Measurements from ENCODE around the gene CDYL.
"Not testable (repeated sequence)": the region's sequence is repeated elsewhere in the genome, so short reads cannot be mapped to it uniquely, and the experiment has no call there.

CDYL gene

DNA sequence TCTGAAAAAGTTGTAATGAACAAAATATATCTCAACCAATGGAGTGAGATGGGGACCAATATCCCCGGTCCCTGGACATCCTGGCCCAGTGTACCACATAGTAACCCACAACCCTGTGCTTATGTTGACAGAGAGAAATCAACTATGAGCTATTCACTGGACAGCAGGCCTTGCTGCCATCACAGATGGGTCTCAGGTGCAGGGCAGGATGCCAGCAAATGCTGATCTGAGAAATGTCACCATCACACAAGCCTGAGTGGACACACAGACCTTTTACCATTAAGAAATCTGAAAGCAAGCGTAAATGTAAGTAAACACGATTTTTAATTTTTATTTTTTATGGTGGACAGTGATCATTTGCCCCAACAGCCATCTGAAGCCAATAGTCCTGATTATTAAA lies 218.5 kb downstream of the CDYL start:
- H3K9me3 Mint-ChIP-seq: peaks cover 0 to 7% of the 10 kb centered on the region in 2 donors
- no peak overlapping the region for H3K4me3 Mint-ChIP-seq
- DNase-seq: no peak
- no peak for ATAC-seq
- no peaks in the 10 kb centered on the region for H3K4me1 Mint-ChIP-seq
- no peaks in the 10 kb centered on the region for H3K27me3 Mint-ChIP-seq
- no peak overlapping the region for H3K27ac Mint-ChIP-seq

DNA sequence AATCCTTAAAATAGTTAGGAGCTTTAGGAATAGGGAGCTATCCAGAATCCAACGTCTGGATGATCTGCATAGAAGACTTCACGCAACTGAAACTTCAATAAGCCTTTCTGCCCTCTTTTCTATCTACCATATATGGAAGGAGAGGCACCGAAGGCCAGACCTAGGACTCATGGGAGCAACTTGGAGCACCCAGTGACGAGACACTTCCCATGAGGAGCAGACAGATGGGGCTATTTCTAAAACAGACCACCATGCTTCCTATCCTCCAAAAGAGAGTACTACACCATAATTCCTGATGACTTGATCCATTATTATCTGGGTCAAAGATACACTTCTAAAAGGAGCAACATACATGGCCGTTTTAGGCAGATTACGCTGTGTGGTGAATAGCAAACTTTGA lies 221.7 kb downstream of the CDYL start:
- Mint-ChIP-seq H3K9me3 (no peaks in the 10 kb centered on the region), H3K4me3 (no peak overlapping the region), H3K27ac (no peak overlapping the region), H3K4me1 (no peaks in the 10 kb centered on the region), H3K27me3 (no peaks in the 10 kb centered on the region)
- DNase-seq (no peak), ATAC-seq (no peak)

DNA sequence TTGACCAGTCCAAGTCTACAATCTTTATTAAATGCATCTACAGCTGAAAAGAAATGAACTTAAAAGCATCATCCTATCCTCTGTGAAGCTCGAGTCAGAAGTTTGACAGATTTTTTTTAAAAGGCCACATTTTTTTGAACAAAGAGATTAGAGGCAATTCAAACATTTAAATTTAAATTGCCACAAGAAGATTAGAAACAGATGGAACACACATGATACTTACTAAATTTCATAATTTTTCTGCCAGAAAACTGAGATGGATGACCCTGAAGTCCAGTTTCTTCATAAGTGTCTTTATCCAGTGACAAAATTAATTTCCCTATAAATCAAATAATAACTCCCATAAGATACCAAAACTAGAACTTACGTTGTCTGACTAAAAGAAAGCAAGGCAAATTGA lies 223.4 kb downstream of the CDYL start:
- Mint-ChIP-seq H3K4me3 (no peak overlapping the region), H3K27ac (no peak overlapping the region), H3K4me1 (peaks cover 10% of the 10 kb centered on the region), H3K27me3 (no peaks in the 10 kb centered on the region), H3K9me3 (no peaks in the 10 kb centered on the region)
- ATAC-seq (no peak), DNase-seq (no peak)

DNA sequence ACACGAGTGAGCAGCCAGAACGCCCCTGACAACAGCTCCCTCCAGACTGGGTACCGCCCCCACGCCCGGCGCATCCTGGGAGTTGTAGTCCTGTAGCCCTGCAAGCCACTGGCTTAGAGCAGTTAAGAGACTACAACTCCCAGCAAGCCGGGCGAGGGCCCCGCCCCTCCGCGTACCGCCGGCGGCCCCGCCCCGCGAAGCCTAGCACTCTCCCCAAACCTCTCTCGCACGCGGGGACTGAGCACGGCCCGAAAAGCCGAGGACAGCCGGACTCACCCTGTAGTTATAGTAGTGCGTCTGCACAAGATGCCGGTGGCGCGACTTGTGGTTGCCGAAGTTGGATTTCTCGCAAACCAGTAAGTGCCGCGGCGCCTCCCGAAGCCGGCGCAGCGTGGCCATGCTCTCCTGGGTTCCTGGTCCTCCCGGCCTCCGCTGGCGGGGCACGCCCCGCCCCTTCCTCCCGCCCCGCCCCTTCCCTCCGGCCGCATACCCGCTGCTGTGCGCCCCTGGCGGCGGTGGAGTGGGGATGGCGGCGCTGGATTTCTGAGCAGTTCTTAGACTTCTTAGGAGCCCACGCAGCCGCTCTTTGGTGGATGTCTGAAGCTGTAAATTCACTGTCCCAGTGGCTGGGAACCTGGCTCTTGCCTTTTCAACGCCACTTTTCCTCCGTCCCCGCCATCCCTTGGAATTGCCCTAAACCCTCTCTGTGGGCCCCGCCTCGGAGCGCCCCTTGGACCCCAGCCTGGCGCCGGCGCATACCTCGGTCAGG lies 227.6 kb downstream of the CDYL start, which contains the start of gene RPP40:
Gene RPP40 (minus strand): TSS at position 434 of the 769 bp plus-strand sequence. CDS start 35 bp downstream, at position 399.
- no peaks in the 10 kb centered on the region for H3K27me3 Mint-ChIP-seq

DNA sequence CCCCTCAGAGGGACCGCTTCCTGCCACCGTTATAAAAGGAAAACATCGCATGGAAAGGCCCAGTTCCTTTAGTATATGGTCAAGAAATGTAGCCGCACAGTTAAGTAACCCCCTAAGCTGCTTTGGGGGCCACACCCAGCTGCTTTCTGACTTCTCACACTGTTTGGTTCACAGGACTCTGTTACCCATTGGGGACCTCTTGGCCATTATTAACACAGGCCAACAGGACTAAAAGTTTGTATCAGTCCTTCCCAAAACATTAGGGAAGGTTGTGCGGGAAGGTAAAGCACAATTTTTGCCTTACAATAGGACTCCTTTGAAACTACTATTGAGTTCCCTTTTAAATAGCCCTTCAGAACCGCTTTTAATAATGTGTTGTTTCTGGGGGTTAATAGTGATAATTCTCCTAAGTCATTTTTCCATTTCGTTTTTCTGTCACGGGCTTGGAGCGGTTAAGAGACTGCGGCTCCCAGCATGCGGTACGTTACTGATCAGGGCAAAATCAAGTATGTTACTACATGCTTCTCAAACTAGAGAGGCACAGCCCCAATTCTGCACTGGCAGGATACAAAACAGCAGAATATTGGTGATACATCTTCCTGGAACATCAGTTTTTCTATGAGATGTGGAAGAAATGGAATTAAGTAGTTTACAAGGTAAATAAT lies 228.3 kb downstream of the CDYL start:
- Mint-ChIP-seq H3K27ac (peak overlapping the region; percentile 98 to 99), H3K9me3 (no peaks in the 10 kb centered on the region), H3K27me3 (no peaks in the 10 kb centered on the region), H3K4me3 (peak overlapping the region; percentile 92 to 97), H3K4me1 (peaks cover 13% of the 10 kb centered on the region)
- DNase-seq (no peak), ATAC-seq (peak; percentile 0)

More for the DNA sequence above, 227.6 kb downstream of the CDYL start, which contains the start of gene RPP40:
- Mint-ChIP-seq H3K27ac (peak within 1 kb of the TSS; percentile 98 to 99), H3K9me3 (no peaks in the 10 kb centered on the region), H3K4me3 (peak within 1 kb of the TSS; percentile 92 to 97), H3K4me1 (peaks cover 13% of the 10 kb centered on the region)
- ATAC-seq (peak; percentile 97), DNase-seq (peak; percentile 98)

DNA sequence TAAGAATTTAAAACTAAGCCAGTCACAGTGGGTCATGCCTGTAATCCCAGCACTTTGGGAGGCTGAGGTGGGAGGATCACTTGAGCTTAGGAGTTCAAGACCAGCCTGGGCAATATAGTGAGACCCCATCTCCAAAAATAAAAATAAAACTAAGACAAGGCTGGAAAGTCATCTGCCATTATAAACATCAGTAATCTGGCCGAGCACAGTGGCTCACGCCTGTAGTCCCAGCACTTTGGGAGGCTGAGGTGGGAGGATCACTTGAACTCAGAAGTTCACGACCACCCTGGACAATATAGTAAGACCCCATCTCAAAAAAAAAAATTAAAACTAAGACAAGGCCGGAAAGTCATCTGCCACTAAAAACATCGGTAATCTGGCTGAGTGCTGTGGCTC lies 228.8 kb downstream of the CDYL start:
- not testable (repeated sequence) for H3K9me3 Mint-ChIP-seq, H3K4me3 Mint-ChIP-seq, DNase-seq, H3K27me3 Mint-ChIP-seq, ATAC-seq
- H3K27ac Mint-ChIP-seq: peak overlapping the region in 1 of 2 donors; percentile 98
- H3K4me1 Mint-ChIP-seq: peaks cover 13% of the 10 kb centered on the region
